OCI-LY7 (cell line): ENCODE measurements around the gene GMEB2. TPM values are rescaled to one million over a fixed set of nuclear protein-coding genes. Genes with fewer than 3 reads are reported as not detected.

ENCODE experiments used
- BruUV-seq: library from RNA; stranded (reverse); fragments of 400-500 nt; replicated peaks from 2 replicates; lab custom pipeline; 2021; lab: Mats Ljungman, UMichigan
- CTCF ChIA-PET: fragments of 300-600 bp; sonication (Branson Sonifier 250); formaldehyde crosslinking; loops from one replicate; lab custom pipeline; 2022; ENCODE audit warnings: antibody characterized with exemption; ENCODE audit not compliant: unreplicated experiment; lab: Charles Lee
- POLR2A ChIA-PET: fragments of 300-600 bp; sonication (Branson Sonifier 250); formaldehyde crosslinking; loops from one replicate; lab custom pipeline; 2022; ENCODE audit warnings: antibody characterized with exemption; lab: Charles Lee
- DNase-seq: peaks from one replicate; pipeline ENCODE4 v3.0.0-alpha.2; 2015; ENCODE audit warnings: low spot score
- H2AFZ ChIP-seq: fragments of 200-600 bp; sonication (generic), shearing (Covaris generic); 2 replicates; pipeline ENCODE4 v1.6.1; 2014; ENCODE audit warnings: mild to moderate bottlenecking, antibody characterized with exemption, low read length, moderate library complexity
- H3K27ac ChIP-seq: fragments of 200-600 bp; sonication (generic); 2 replicates; pipeline ENCODE4 v1.5.1; 2014; ENCODE audit warnings: mixed run types, low read depth, mild to moderate bottlenecking, moderate library complexity, low read length, inconsistent platforms; ENCODE audit not compliant: poor library complexity, severe bottlenecking
- H3K36me3 ChIP-seq: fragments of 200-600 bp; sonication (generic); 2 replicates; pipeline ENCODE4 v1.6.1; 2014; ENCODE audit warnings: mild to moderate bottlenecking, antibody characterized with exemption, low read length, moderate library complexity, mixed read lengths; ENCODE audit not compliant: insufficient read depth
- H3K4me1 ChIP-seq: fragments of 200-600 bp; sonication (generic); 2 replicates; pipeline ENCODE4 v1.5.1; 2014; ENCODE audit warnings: mild to moderate bottlenecking, low read length; ENCODE audit not compliant: insufficient read depth, poor library complexity, severe bottlenecking
- H3K4me2 ChIP-seq: fragments of 200-600 bp; sonication (generic); 2 replicates; pipeline ENCODE4 v1.6.1; 2014; ENCODE audit warnings: mild to moderate bottlenecking, low read length
- H3K4me3 ChIP-seq: fragments of 200-600 bp; sonication (generic); 2 replicates; pipeline ENCODE4 v1.5.1; 2014; ENCODE audit warnings: mild to moderate bottlenecking, low read depth, low read length; ENCODE audit not compliant: poor library complexity, severe bottlenecking
- H3K79me2 ChIP-seq: fragments of 200-600 bp; sonication (generic); 2 replicates; pipeline ENCODE4 v1.6.1; 2016; ENCODE audit warnings: low read depth, mild to moderate bottlenecking, low read length, moderate library complexity, mixed read lengths; ENCODE audit not compliant: insufficient read depth
- H3K9me2 ChIP-seq: fragments of 200-600 bp; sonication (generic); 2 replicates; pipeline ENCODE4 v1.6.1; 2016; ENCODE audit warnings: mild to moderate bottlenecking, low read length, mixed read lengths; ENCODE audit not compliant: insufficient read depth
- H3K9me3 ChIP-seq: fragments of 200-600 bp; sonication (generic); 2 replicates; pipeline ENCODE4 v1.6.1; 2014; ENCODE audit warnings: mild to moderate bottlenecking, mixed run types, low read length, mixed read lengths
- H4K20me1 ChIP-seq: fragments of 200-600 bp; sonication (generic); 2 replicates; pipeline ENCODE4 v1.6.1; 2014; ENCODE audit warnings: mild to moderate bottlenecking, antibody characterized with exemption, low read length, moderate library complexity, mixed read lengths; ENCODE audit not compliant: insufficient read depth
- CTCF ChIP-seq: fragments of 200-600 bp; sonication (generic); conservative IDR thresholded peaks from 2 replicates; pipeline ENCODE4 v1.5.1; 2014; ENCODE audit warnings: mild to moderate bottlenecking, antibody characterized with exemption, low read length, moderate library complexity, mixed read lengths
- EZH2phosphoT487 ChIP-seq: fragments of 200-600 bp; sonication (generic); IDR thresholded peaks from 2 replicates; pipeline ENCODE4 v1.6.1; 2018; ENCODE audit warnings: low read depth, borderline replicate concordance, mild to moderate bottlenecking, mixed run types, antibody characterized with exemption, low read length, moderate library complexity, mixed read lengths
- intact Hi-C: fragments of 100-400 bp; cut with micrococcal nuclease; formaldehyde crosslinking; loops from one replicate; pipeline ENCODE4 v1.10.0; 2022; ENCODE audit not compliant: unreplicated experiment
- total RNA-seq, 2 experiments: library from RNA; depleted of rRNA in 1 of 2; stranded (reverse); fragments of >200 nt in 1 of 2; shearing (Covaris generic) in 1 of 2; gene quantifications; 2 replicates each; pipeline ENCODE4 v1.2.3, GENCODE V29; 2014 to 2022

GMEB2 gene
- total RNA-seq, 2 experiments from 2014 or later: 15.6 TPM

- ChIA-PET POLR2A (no interaction called here), CTCF (no interaction called here)
- no TSS peak for BruUV-seq
- no peak overlapping the region for H3K4me3 ChIP-seq
- peaks cover 39% of the 10 kb centered on the region for H3K36me3 ChIP-seq
- intact Hi-C loops: no loop called here
- no peaks in the 10 kb centered on the region for H3K4me1 ChIP-seq
- no peak overlapping the region for H3K4me2 ChIP-seq
- no peak overlapping the region for H2AFZ ChIP-seq
- H3K9me3 ChIP-seq: no peaks in the 10 kb centered on the region
- H3K79me2 ChIP-seq: no peaks in the 10 kb centered on the region
- TF ChIP-seq EZH2phosphoT487: no peak
- TF ChIP-seq CTCF: no peak
- H3K9me2 ChIP-seq: no peaks in the 10 kb centered on the region
- no peak overlapping the region for H3K27ac ChIP-seq
- no peaks in the 10 kb centered on the region for H4K20me1 ChIP-seq
- no peak for DNase-seq
Observed at GRCh38 chr20:63599396-63600050, 27.4 kb downstream of the GMEB2 start.

- BruUV-seq: no TSS peak
- CTCF ChIA-PET: no interaction called here
Observed at GRCh38 chr20:63598479-63599395, 28.2 kb downstream of the GMEB2 start.

More at GRCh38 chr20:63598479-63599395, 28.2 kb downstream of the GMEB2 start:
- H3K27ac ChIP-seq: no peak overlapping the region
- POLR2A ChIA-PET: no interaction called here
- H3K4me3 ChIP-seq: no peak overlapping the region
- H2AFZ ChIP-seq: no peak overlapping the region
- no peak overlapping the region for H3K4me2 ChIP-seq
- H3K4me1 ChIP-seq: no peaks in the 10 kb centered on the region
- H3K79me2 ChIP-seq: no peaks in the 10 kb centered on the region
- H3K9me2 ChIP-seq: no peaks in the 10 kb centered on the region
- intact Hi-C loops: no loop called here
- DNase-seq: no peak
- H3K36me3 ChIP-seq: peaks cover 37% of the 10 kb centered on the region
- TF ChIP-seq CTCF: no peak
- no peak for TF ChIP-seq EZH2phosphoT487
- H4K20me1 ChIP-seq: no peaks in the 10 kb centered on the region
- no peaks in the 10 kb centered on the region for H3K9me3 ChIP-seq
